H1 (cell line): Measurements from ENCODE around the gene CCDC169. TPM values are rescaled to one million over a fixed set of nuclear protein-coding genes. Genes with fewer than 3 reads are reported as not detected.

ENCODE experiments used
- CTCF ChIA-PET: fragments of 300-600 bp; sonication (Branson Sonifier 250); formaldehyde crosslinking; loops from one replicate; lab custom pipeline; 2021; ENCODE audit not compliant: partially characterized antibody; lab: Charles Lee
- POLR2A ChIA-PET: fragments of 300-600 bp; sonication (Branson Sonifier 250); formaldehyde crosslinking; loops from one replicate; lab custom pipeline; 2021; ENCODE audit warnings: inconsistent platforms; ENCODE audit not compliant: partially characterized antibody; lab: Charles Lee
- DNase-seq, 2 experiments: peaks; one replicate each; pipeline versions ENCODE4 v3.0.0 to v3.0.0-alpha.2; 2010 to 2022; ENCODE audit warnings: low spot score in 2 of 2, low read depth in 1 of 2, mixed read lengths in 1 of 2
- FAIRE-seq: peaks from 2 replicates; lab custom pipeline; 2011; peaks lifted over from hg19 to GRCh38; lab: Jason Lieb, UNC
- H2AFZ ChIP-seq: 2 replicates; pipeline ENCODE4 v1.8.1; 2012; ENCODE audit warnings: low read length, inconsistent platforms
- H2AK5ac ChIP-seq: 2 replicates; pipeline ENCODE4 v1.6.1; 2013; ENCODE audit warnings: low read depth, low read length
- H2BK120ac ChIP-seq: replicated peaks from 2 replicates; pipeline ENCODE3; 2013; ENCODE audit warnings: low read depth, low read length, inconsistent platforms
- H2BK12ac ChIP-seq: 2 replicates; pipeline ENCODE4 v1.6.1; 2013; ENCODE audit warnings: low read depth, low read length
- H2BK15ac ChIP-seq: 2 replicates; pipeline ENCODE4 v1.6.1; 2013; ENCODE audit warnings: low read length
- H2BK20ac ChIP-seq: 2 replicates; pipeline ENCODE4 v1.6.1; 2013; ENCODE audit warnings: low read length
- H2BK5ac ChIP-seq: 2 replicates; pipeline ENCODE4 v1.6.1; 2013; ENCODE audit warnings: low read depth, low read length
- H3K14ac ChIP-seq: 2 replicates; pipeline ENCODE4 v1.6.1; 2013; ENCODE audit warnings: inconsistent platforms; ENCODE audit not compliant: insufficient read length
- H3K18ac ChIP-seq: 2 replicates; pipeline ENCODE4 v1.6.1; 2013; ENCODE audit warnings: low read length; ENCODE audit errors: extremely low read depth
- H3K23ac ChIP-seq: 2 replicates; pipeline ENCODE4 v1.6.1; 2013; ENCODE audit warnings: inconsistent platforms; ENCODE audit not compliant: insufficient read length
- H3K23me2 ChIP-seq: 2 replicates; pipeline ENCODE4 v1.6.1; 2013; ENCODE audit warnings: low read depth, low read length
- H3K27ac ChIP-seq: 2 replicates; pipeline ENCODE4 v1.6.1; 2011; ENCODE audit warnings: low read depth, low read length, inconsistent platforms
- H3K27me3 ChIP-seq, 4 experiments: replicated peaks in 1 of 4; 1 replicate in 1 of 4; 2 replicates in 3 of 4; pipeline versions ENCODE4 v1.6.1 to v1.8.1; 2011 to 2013; ENCODE audit warnings: low read length in 3 of 4, mild to moderate bottlenecking in 3 of 4, inconsistent platforms in 2 of 4, mixed read lengths in 2 of 4, moderate library complexity in 1 of 4; ENCODE audit not compliant: control insufficient read depth in 3 of 4, insufficient read depth in 3 of 4; ENCODE audit errors: extremely low read depth in 1 of 4
- H3K36me3 ChIP-seq, 4 experiments: 2 replicates each; pipeline versions ENCODE4 v1.6.1 to v1.8.1; 2011 to 2013; ENCODE audit warnings: mild to moderate bottlenecking in 4 of 4, low read length in 3 of 4, moderate library complexity in 2 of 4, control low read depth in 1 of 4, inconsistent platforms in 1 of 4; ENCODE audit not compliant: insufficient read depth in 4 of 4, control insufficient read depth in 2 of 4
- H3K4ac ChIP-seq: replicated peaks from 2 replicates; pipeline ENCODE3; 2013; ENCODE audit warnings: low read length, low read depth, mixed read lengths, inconsistent platforms; ENCODE audit not compliant: insufficient read length
- H3K4me1 ChIP-seq, 4 experiments: replicated peaks in 1 of 4; 1 replicate in 1 of 4; 2 replicates in 3 of 4; pipeline versions ENCODE4 v1.6.1 to v1.8.1; 2011 to 2013; ENCODE audit warnings: low read length in 3 of 4, inconsistent platforms in 2 of 4, mixed read lengths in 1 of 4; ENCODE audit not compliant: insufficient read depth in 4 of 4, control insufficient read depth in 3 of 4
- H3K4me2 ChIP-seq, 2 experiments: 2 replicates each; pipeline versions ENCODE4 v1.6.1 to v1.8.1; 2011 to 2013; ENCODE audit warnings: low read depth in 2 of 2, low read length in 2 of 2, control low read depth in 1 of 2, inconsistent platforms in 1 of 2, mild to moderate bottlenecking in 1 of 2; ENCODE audit not compliant: insufficient read depth in 1 of 2
- H3K4me3 ChIP-seq, 4 experiments: fragments of 200-600, 300-600 bp in 1 of 4; sonication (generic), shearing (Covaris generic), sonication (Bioruptor Twin) in 1 of 4; 2 replicates each; pipeline versions ENCODE4 v1.5.1 to v1.8.1; 2011 to 2016; ENCODE audit warnings: low read length in 4 of 4, low read depth in 3 of 4, control low read depth in 2 of 4, inconsistent platforms in 2 of 4, mild to moderate bottlenecking in 2 of 4, mixed read lengths in 1 of 4, moderate library complexity in 1 of 4; ENCODE audit not compliant: insufficient read depth in 2 of 4; ENCODE audit errors: extremely low read depth in 1 of 4
- H3K56ac ChIP-seq: replicated peaks from 2 replicates; pipeline ENCODE3; 2013; ENCODE audit warnings: low read depth, mild to moderate bottlenecking, mixed read lengths, low read length, inconsistent platforms; ENCODE audit not compliant: insufficient read length
- H3K79me1 ChIP-seq: 2 replicates; pipeline ENCODE4 v1.6.1; 2013; ENCODE audit warnings: low read depth, low read length, control low read depth
- H3K79me2 ChIP-seq, 2 experiments: 2 replicates each; pipeline versions ENCODE4 v1.6.1 to v1.8.1; 2012 to 2013; ENCODE audit warnings: low read length in 2 of 2, mild to moderate bottlenecking in 2 of 2, inconsistent platforms in 1 of 2; ENCODE audit not compliant: insufficient read depth in 2 of 2, control insufficient read depth in 1 of 2
- H3K9ac ChIP-seq, 4 experiments: replicated peaks in 1 of 4; 1 replicate in 1 of 4; 2 replicates in 3 of 4; pipeline versions ENCODE4 v1.6.1 to v1.8.1; 2011 to 2013; ENCODE audit warnings: low read depth in 3 of 4, low read length in 3 of 4, control low read depth in 2 of 4, mild to moderate bottlenecking in 2 of 4, moderate library complexity in 2 of 4, inconsistent platforms in 1 of 4; ENCODE audit errors: extremely low read depth in 1 of 4
- H3K9me3 ChIP-seq, 2 experiments: 2 replicates each; pipeline versions ENCODE4 v1.6.1 to v1.8.1; 2012 to 2013; ENCODE audit warnings: mild to moderate bottlenecking in 2 of 2, moderate library complexity in 2 of 2, control low read depth in 1 of 2, inconsistent platforms in 1 of 2, low read depth in 1 of 2, low read length in 1 of 2, mixed read lengths in 1 of 2; ENCODE audit not compliant: insufficient read depth in 2 of 2
- H4K20me1 ChIP-seq, 2 experiments: replicated peaks in 1 of 2; 2 replicates each; pipeline versions ENCODE3 to v1.8.1; 2011 to 2013; ENCODE audit warnings: inconsistent platforms in 2 of 2, low read length in 2 of 2, mild to moderate bottlenecking in 1 of 2; ENCODE audit not compliant: insufficient read depth in 2 of 2, control insufficient read depth in 1 of 2
- H4K5ac ChIP-seq: 2 replicates; pipeline ENCODE4 v1.6.1; 2013; ENCODE audit warnings: low read length, low read depth, mixed read lengths, inconsistent platforms; ENCODE audit not compliant: insufficient read length
- H4K8ac ChIP-seq: 2 replicates; pipeline ENCODE4 v1.8.0; 2013; ENCODE audit warnings: mild to moderate bottlenecking, moderate library complexity, low read length, inconsistent platforms; ENCODE audit not compliant: insufficient read depth; ENCODE audit errors: extremely low read depth
- H4K91ac ChIP-seq: replicated peaks from 2 replicates; pipeline ENCODE3; 2013; ENCODE audit warnings: low read length, mixed read lengths, inconsistent platforms; ENCODE audit not compliant: insufficient read length
- CBX5 ChIP-seq: fragments of 300-800, 300-1000 bp; sonication (generic); IDR thresholded peaks from 2 replicates; pipeline ENCODE4 v1.7.1; 2016; ENCODE audit warnings: antibody characterized with exemption, low read length, low read depth
- CEBPB ChIP-seq: IDR thresholded peaks from 2 replicates; pipeline ENCODE4 v1.6.1; 2012; ENCODE audit warnings: low read depth, low read length
- CHD1 ChIP-seq: IDR thresholded peaks from 2 replicates; pipeline ENCODE4 v1.6.1; 2012; ENCODE audit warnings: low read depth, low read length, improper control_type of control experiment
- EZH2 ChIP-seq: fragments of 200-600 bp; sonication (generic); IDR thresholded peaks from 2 replicates; pipeline ENCODE4 v1.7.1; 2012; ENCODE audit warnings: low read depth, mild to moderate bottlenecking, moderate library complexity, low read length, inconsistent platforms; ENCODE audit not compliant: severe bottlenecking
- PHF8 ChIP-seq: fragments of 200-600 bp; sonication (generic); conservative IDR thresholded peaks from 2 replicates; pipeline ENCODE4 v1.7.1; 2012; ENCODE audit warnings: low read depth, mild to moderate bottlenecking, inconsistent platforms, low read length, moderate library complexity
- POU5F1 ChIP-seq: IDR thresholded peaks from 2 replicates; pipeline ENCODE4 v1.6.1; 2011; ENCODE audit warnings: low read depth, mild to moderate bottlenecking, low read length, moderate library complexity
- RXRA ChIP-seq: IDR thresholded peaks from 2 replicates; pipeline ENCODE4 v1.6.1; 2011; ENCODE audit warnings: low read depth, mild to moderate bottlenecking, low read length, moderate library complexity; ENCODE audit not compliant: insufficient read depth
- SIN3A ChIP-seq, 2 experiments: IDR thresholded peaks in 1 of 2; conservative IDR thresholded peaks in 1 of 2; 2 replicates each; pipeline ENCODE4 v1.6.1; 2011 to 2012; ENCODE audit warnings: low read length in 2 of 2, improper control_type of control experiment in 1 of 2, low read depth in 1 of 2, mild to moderate bottlenecking in 1 of 2
- SP1 ChIP-seq: IDR thresholded peaks from 2 replicates; pipeline ENCODE4 v1.6.1; 2011; ENCODE audit warnings: low read depth, low read length
- TCF12 ChIP-seq: IDR thresholded peaks from 2 replicates; pipeline ENCODE4 v1.6.1; 2011; ENCODE audit warnings: low read depth, mild to moderate bottlenecking, low read length
- USF2 ChIP-seq: IDR thresholded peaks from 2 replicates; pipeline ENCODE4 v1.6.1; 2011; ENCODE audit warnings: low read length, improper control_type of control experiment
- YY1 ChIP-seq: IDR thresholded peaks from 2 replicates; pipeline ENCODE4 v1.6.1; 2011; ENCODE audit warnings: low read depth, mild to moderate bottlenecking, low read length
- WGBS, 2 experiments: shearing (Covaris generic) in 1 of 2; methylation state at CpG; one replicate each; pipeline versions ENCODE4 v1.1.6 to v1.1.7; 2013 to 2015; ENCODE audit warnings: low lambda C conversion rate in 2 of 2, mixed read lengths in 2 of 2, inconsistent platforms in 1 of 2, low coverage in 1 of 2, missing lambda C conversion rate in 1 of 2; ENCODE audit not compliant: insufficient replicate concordance in 2 of 2, insufficient coverage in 1 of 2, insufficient read length in 1 of 2; ENCODE audit errors: extremely low coverage in 1 of 2, missing lambda C conversion rate in 1 of 2; 5-methylcytosine and 5-hydroxymethylcytosine counted together
- polyA plus RNA-seq, 7 experiments: library from polyadenylated mRNA; depleted of rRNA in 3 of 7; stranded (reverse) in 5 of 7; unstranded in 2 of 7; fragments of >200 nt in 5 of 7; fragments of 200-250 nt in 2 of 7; gene quantifications; 1 replicate in 5 of 7; 2 replicates in 1 of 7; 4 replicates in 1 of 7; pipeline versions ENCODE4 v1.2.1 to v1.2.3, GENCODE V29; 2011 to 2013; ENCODE audit warnings: missing spikeins in 2 of 7, mixed read lengths in 2 of 7
- total RNA-seq: library from RNA; stranded (reverse); fragmentation: NEBNext Ultra II Directional; extraction: Animal tissue kit (Norgen Biotek cat#: 25700); gene quantifications from 2 replicates; pipeline ENCODE4 v1.2.1, GENCODE V29; 2021
- TF ChIP-seq, protein P1 (sequence below): IDR thresholded peaks from 2 replicates; pipeline ENCODE4 v1.6.1; 2012; ENCODE audit warnings: inconsistent platforms

The CCDC169 gene
- total and polyA plus RNA-seq, 2 of the 8 experiments (the other 6 are each of a cell fraction or from before 2014, with no cell fraction given): 7.2 to 44.0 TPM

DNA sequence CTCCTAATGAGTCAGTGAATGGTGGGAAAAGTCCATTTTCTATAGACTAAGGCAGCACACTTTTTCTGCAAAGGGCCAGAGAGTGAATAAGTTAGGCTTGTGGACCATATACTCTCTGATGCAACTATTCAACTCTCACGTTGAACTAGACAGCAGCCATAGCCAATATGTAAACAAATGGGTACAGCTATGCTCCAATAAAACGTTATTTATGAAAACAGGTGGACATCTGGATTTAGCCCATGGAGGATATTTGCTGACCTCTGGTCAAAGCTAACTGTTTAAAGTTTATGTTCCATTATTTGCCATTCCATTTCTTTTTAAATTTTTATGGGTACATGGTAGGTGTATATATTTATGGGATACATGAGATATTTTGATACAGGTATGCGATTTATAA is 4.7 kb upstream of the CCDC169 start:
- H3K56ac ChIP-seq: no peak overlapping the region
- H3K4me2 ChIP-seq: no peak overlapping the region
- H3K4me1 ChIP-seq: peaks cover 0 to 19% (median 12%) of the 10 kb centered on the region in 4 experiments; a peak in 3 of 7 replicates
- peaks cover 0 to 9% (median 2%) of the 10 kb centered on the region in 4 experiments; a peak in 3 of 8 replicates for H3K36me3 ChIP-seq
- H3K79me1 ChIP-seq: no peaks in the 10 kb centered on the region
- H3K9ac ChIP-seq: no peak overlapping the region
- H4K20me1 ChIP-seq: no peaks in the 10 kb centered on the region
- ChIA-PET CTCF (interaction anchor here (0.7 kb wide), 1 partner anchor 10 kb away, joined by 6 read pairs; no protein-coding TSS in a partner anchor), POLR2A (interaction anchor here (0.5 to 1.5 kb wide), 3 partner anchors 12 to 579 kb away, joined by 3 to 4 read pairs (median 3); no protein-coding TSS in a partner anchor)
- no peak for FAIRE-seq
- no peak overlapping the region for H3K23ac ChIP-seq
- no peak overlapping the region for H3K4me3 ChIP-seq
- H2BK20ac ChIP-seq: no peak overlapping the region
- H3K23me2 ChIP-seq: peaks cover 3% of the 10 kb centered on the region; the same call in 1 of the 2 replicates
- H4K8ac ChIP-seq: no peak overlapping the region
- no peak overlapping the region for H3K14ac ChIP-seq
- H2BK120ac ChIP-seq: no peak overlapping the region
- no peak overlapping the region for H4K91ac ChIP-seq
- H2AK5ac ChIP-seq: no peak overlapping the region
- H3K27ac ChIP-seq: no peak overlapping the region
- WGBS, 2 experiments: 82% methylated on average over 3 of the region's 3 CpGs; no CpG with 5 or more reads in 1 of the 2 experiments
- H3K4ac ChIP-seq: no peak overlapping the region
- H2BK15ac ChIP-seq: no peak overlapping the region
- no peak for DNase-seq
- H3K79me2 ChIP-seq: no peaks in the 10 kb centered on the region
- no peak overlapping the region for H3K18ac ChIP-seq
- H2AFZ ChIP-seq: no peak overlapping the region
- H2BK12ac ChIP-seq: no peak overlapping the region
- no peak overlapping the region for H2BK5ac ChIP-seq
- H4K5ac ChIP-seq: no peak overlapping the region
- H3K27me3 ChIP-seq: no peaks in the 10 kb centered on the region
- no peaks in the 10 kb centered on the region for H3K9me3 ChIP-seq
- TF ChIP-seq YY1 (no peak), POU5F1 (no peak), EZH2 (no peak), RXRA (no peak), TCF12 (no peak), USF2 (no peak), SP1 (no peak), SIN3A (conservative IDR thresholded peaks at IDR 0.05 in 1 of 2, IDR thresholded peaks at IDR 0.05 in 1 of 2; ENCODE audit: low read depth in 1 of 2, low read length in 2 of 2) (no peak), CEBPB (no peak), CHD1 (no peak), PHF8 (no peak), CBX5 (no peak)
- TF ChIP-seq, protein P1, sequence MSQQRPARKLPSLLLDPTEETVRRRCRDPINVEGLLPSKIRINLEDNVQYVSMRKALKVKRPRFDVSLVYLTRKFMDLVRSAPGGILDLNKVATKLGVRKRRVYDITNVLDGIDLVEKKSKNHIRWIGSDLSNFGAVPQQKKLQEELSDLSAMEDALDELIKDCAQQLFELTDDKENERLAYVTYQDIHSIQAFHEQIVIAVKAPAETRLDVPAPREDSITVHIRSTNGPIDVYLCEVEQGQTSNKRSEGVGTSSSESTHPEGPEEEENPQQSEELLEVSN: no peak
